Ovary (tissue), 9 donors: ENCODE measurements around the gene ACHE. TPM values are rescaled to one million over a fixed set of nuclear protein-coding genes. Genes with fewer than 3 reads are reported as not detected.
A peak's percentile ranks its signal among the peaks of the same experiment; 100 is the strongest.
"Not testable (repeated sequence)": the region's sequence is repeated elsewhere in the genome, so short reads cannot be mapped to it uniquely, and the experiment has no call there.

Experiments
- DNase-seq, 5 donors: peaks; one replicate each; pipeline ENCODE4 v3.0.0-alpha.2; 2019 to 2020
- H3K27ac ChIP-seq, 2 donors: fragments of 200-600 bp; one replicate each; pipeline versions ENCODE4 v1.5.1 to v1.8.0; 2019 to 2022
- H3K27me3 ChIP-seq: fragments of 200-600 bp; one replicate; pipeline ENCODE4 v1.8.0; 2022
- H3K36me3 ChIP-seq: fragments of 200-600 bp; sonication (generic); one replicate; pipeline ENCODE4 v1.5.1; 2019
- H3K4me1 ChIP-seq: one replicate; pipeline ENCODE4 v1.8.1; 2013; ENCODE audit warnings: mild to moderate bottlenecking, moderate library complexity; ENCODE audit not compliant: insufficient read depth
- H3K4me3 ChIP-seq: fragments of 200-600 bp; sonication (generic); one replicate; pipeline ENCODE4 v1.5.1; 2017
- H3K9me3 ChIP-seq, 2 donors: fragments of 200-600 bp in 1 of 2; sonication (generic) in 1 of 2; one replicate each; pipeline versions ENCODE4 v1.5.1 to v1.8.1; 2013 to 2019; ENCODE audit warnings: mild to moderate bottlenecking in 1 of 2, moderate library complexity in 1 of 2
- EP300 ChIP-seq: sonication (generic); formaldehyde crosslinking; IDR thresholded peaks from one replicate; pipeline ENCODE4 v1.6.1; 2017; ENCODE audit warnings: antibody characterized with exemption
- POLR2A ChIP-seq: fragments of 450-650 bp; IDR thresholded peaks from one replicate; pipeline ENCODE4 v1.6.1; 2017; ENCODE audit warnings: antibody characterized with exemption, mild to moderate bottlenecking, moderate library complexity
- WGBS, 3 donors: extraction: QIAGEN DNeasy Blood & Tissue Kit in 1 of 3; methylation state at CpG; one replicate each; pipeline versions ENCODE4 v1.1.5 to v1.1.7; 2013 to 2017; 5-methylcytosine and 5-hydroxymethylcytosine counted together
- intact Hi-C, 4 donors: fragments of 100-400 bp; cut with DNase I; formaldehyde crosslinking; loops; one replicate each; pipeline versions ENCODE4 v1.11.0 to v1.15.1; 2022 to 2023
- polyA plus RNA-seq, 2 donors: library from polyadenylated mRNA; stranded (reverse); fragments of 200-250 nt in 1 of 2; fragments of 350-450 nt in 1 of 2; fragmentation: Illumina TruSeq in 1 of 2; extraction: RNeasy Lipid Tissue Mini Kit (QIAGEN cat#74804) in 1 of 2; gene quantifications; one replicate each; pipeline ENCODE4 v1.2.3, GENCODE V29; 2013 to 2014
- total RNA-seq, 7 donors: library from RNA; depleted of rRNA in 2 of 7; stranded (reverse); fragments of >200 nt in 2 of 7; fragmentation: NEBNext Ultra II Directional in 3 of 7; extraction: Animal tissue kit (Norgen Biotek cat#: 25700) in 3 of 7; gene quantifications; one replicate each; pipeline versions ENCODE4 v1.1.0 to v1.2.4, GENCODE V29; 2016 to 2023
- TF ChIP-seq, protein P1 (sequence below), 3 donors: fragments of 450-650 bp in 2 of 3; fragments of 200-600 bp in 1 of 3; IDR thresholded peaks; one replicate each; pipeline versions ENCODE4 v1.5.1 to v1.8.0; 2016 to 2022; ENCODE audit warnings: antibody characterized with exemption in 3 of 3, mild to moderate bottlenecking in 1 of 3
- donor health status: DM: no; HTN: no; CAD: no; lungs with moderate emphysema.
- donor health status: DM: no; HTN: no; CAD: no.
- donor health status: Bipolar disorder and iron deficiency.
- donor health status: DM: yes; HTN: yes; CAD: no.
- donor health status: DM: no; HTN: no; CAD: no.
- donor health status: DM: yes; HTN: yes; CAD: no.

Gene ACHE
- total and polyA plus RNA-seq, 9 donors = 0.37 to 15.3 (median 4.3) TPM

GRCh38 chr7:100855515-100855914 lies 40.2 kb downstream of the ACHE start:
- Histone ChIP-seq H3K27ac (no peak overlapping the region), H3K4me1 (no peaks in the 10 kb centered on the region), H3K36me3 (no peaks in the 10 kb centered on the region), H3K27me3 (no peaks in the 10 kb centered on the region), H3K9me3 (no peaks in the 10 kb centered on the region), H3K4me3 (no peak overlapping the region)
- 90 to 95% (median 90%) methylated on average over 10 of the region's 10 CpGs for WGBS, 3 donors
- TF ChIP-seq, protein P1, sequence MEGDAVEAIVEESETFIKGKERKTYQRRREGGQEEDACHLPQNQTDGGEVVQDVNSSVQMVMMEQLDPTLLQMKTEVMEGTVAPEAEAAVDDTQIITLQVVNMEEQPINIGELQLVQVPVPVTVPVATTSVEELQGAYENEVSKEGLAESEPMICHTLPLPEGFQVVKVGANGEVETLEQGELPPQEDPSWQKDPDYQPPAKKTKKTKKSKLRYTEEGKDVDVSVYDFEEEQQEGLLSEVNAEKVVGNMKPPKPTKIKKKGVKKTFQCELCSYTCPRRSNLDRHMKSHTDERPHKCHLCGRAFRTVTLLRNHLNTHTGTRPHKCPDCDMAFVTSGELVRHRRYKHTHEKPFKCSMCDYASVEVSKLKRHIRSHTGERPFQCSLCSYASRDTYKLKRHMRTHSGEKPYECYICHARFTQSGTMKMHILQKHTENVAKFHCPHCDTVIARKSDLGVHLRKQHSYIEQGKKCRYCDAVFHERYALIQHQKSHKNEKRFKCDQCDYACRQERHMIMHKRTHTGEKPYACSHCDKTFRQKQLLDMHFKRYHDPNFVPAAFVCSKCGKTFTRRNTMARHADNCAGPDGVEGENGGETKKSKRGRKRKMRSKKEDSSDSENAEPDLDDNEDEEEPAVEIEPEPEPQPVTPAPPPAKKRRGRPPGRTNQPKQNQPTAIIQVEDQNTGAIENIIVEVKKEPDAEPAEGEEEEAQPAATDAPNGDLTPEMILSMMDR (IDR thresholded peaks at IDR 0.05) = no peak
- TF ChIP-seq POLR2A (no peak), EP300 (no peak)
- DNase-seq = no peak
- intact Hi-C loops = loop anchor here in 3 of 4 donors (10.0 kb wide), 3 partner anchors 51 to 381 kb away; partner anchors contain the start of genes FBXO24 (in 1 of the 3), LRCH4 (in 1 of the 3) and TSC22D4 (in 1 of the 3)

DNA sequence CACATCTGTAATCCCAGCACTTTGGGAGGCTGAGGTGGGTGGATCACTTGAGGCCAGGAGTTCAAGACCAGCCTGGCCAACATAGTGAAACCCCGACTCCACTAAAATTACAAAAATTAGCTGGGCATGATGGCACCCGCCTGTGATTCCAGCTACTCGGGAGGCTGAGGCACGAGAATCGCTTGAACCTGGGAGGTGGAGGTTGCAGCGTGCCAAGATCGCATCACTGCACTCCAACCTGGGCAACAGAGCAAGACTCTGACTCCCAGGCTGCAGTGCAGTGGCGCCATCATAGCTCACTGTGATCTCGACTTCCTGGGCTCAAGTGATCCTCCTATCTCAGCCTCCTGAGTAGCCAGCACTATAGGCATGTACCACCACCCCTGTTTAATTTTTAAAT lies 40.8 kb downstream of the ACHE start:
- not testable (repeated sequence) for H3K36me3 ChIP-seq, DNase-seq, H3K9me3 ChIP-seq, H3K4me1 ChIP-seq, H3K27me3 ChIP-seq, H3K27ac ChIP-seq, H3K4me3 ChIP-seq
- intact Hi-C loops = loop anchor here (5.0 to 10.0 kb wide), 5 partner anchors 50 to 380 kb away; partner anchors contain the start of genes POP7 (in 2 of the 4), FBXO24 (in 1 of the 4), LRCH4 (in 1 of the 4) and TSC22D4 (in 1 of the 4)
- WGBS, 3 donors = 93 to 94% (median 94%) methylated on average over 9 of the region's 9 CpGs

- Histone ChIP-seq H3K36me3 (no peaks in the 10 kb centered on the region), H3K9me3 (no peaks in the 10 kb centered on the region), H3K4me3 (no peak overlapping the region), H3K4me1 (no peaks in the 10 kb centered on the region), H3K27me3 (no peaks in the 10 kb centered on the region), H3K27ac (no peak overlapping the region)
- no peak for TF ChIP-seq EP300
- TF ChIP-seq, protein P1 (IDR thresholded peaks at IDR 0.05) = no peak
- no peak for TF ChIP-seq POLR2A
- DNase-seq = no peak
- WGBS, 3 donors = 86 to 91% (median 89%) methylated on average over 14 of the region's 14 CpGs
- intact Hi-C loops = loop anchor here (5.0 to 10.0 kb wide), 5 partner anchors 50 to 380 kb away; partner anchors contain the start of genes POP7 (in 2 of the 4), FBXO24 (in 1 of the 4), LRCH4 (in 1 of the 4) and TSC22D4 (in 1 of the 4)
These were observed 41.4 kb downstream of the ACHE start for GRCh38 chr7:100854146-100854895.

GRCh38 chr7:100852048-100852872 lies 43.4 kb downstream of the ACHE start, which contains the start of gene SLC12A9:
SLC12A9 (plus strand) TSS chr7:100852713; CDS start chr7:100854198, 1,485 bp downstream.
- intact Hi-C loops = loop anchor here (2.0 to 10.0 kb wide), 8 partner anchors 47 to 377 kb away; partner anchors contain the start of genes POP7 (in 2 of the 4), FBXO24 (in 1 of the 4), LRCH4 (in 1 of the 4) and TSC22D4 (in 1 of the 4)
- Histone ChIP-seq H3K4me3 (peak within 1 kb of the TSS; percentile 48), H3K27ac (peak within 1 kb of the TSS in 1 of 2 donors; percentile 66), H3K36me3 (no peaks in the 10 kb centered on the region), H3K27me3 (no peaks in the 10 kb centered on the region), H3K9me3 (no peaks in the 10 kb centered on the region), H3K4me1 (no peaks in the 10 kb centered on the region)
- 0% methylated on average over 67 to 71 of the region's 71 CpGs for WGBS, 3 donors
- no peak for TF ChIP-seq EP300
- TF ChIP-seq, protein P1 (IDR thresholded peaks at IDR 0.05) = peak; percentile 94 to 95 (median 94)
- peak; percentile 87 to 93 (median 90) for DNase-seq
